SK-N-SH (cell line): ENCODE measurements around the gene NKX1-1.

Experiments
- JUND ChIP-seq: IDR thresholded peaks from 2 replicates; pipeline ENCODE4 v1.4.0; 2012
- TF ChIP-seq, protein P1 (sequence below): IDR thresholded peaks from 2 replicates; pipeline ENCODE4 v1.4.0; 2012; ENCODE audit warnings: low read depth, borderline replicate concordance
- TF ChIP-seq, protein P2 (sequence below): fragments of 200-600 bp; sonication (generic); IDR thresholded peaks from 2 replicates; pipeline ENCODE4 v1.6.1; 2017; ENCODE audit warnings: antibody characterized with exemption, mild to moderate bottlenecking, moderate library complexity

DNA sequence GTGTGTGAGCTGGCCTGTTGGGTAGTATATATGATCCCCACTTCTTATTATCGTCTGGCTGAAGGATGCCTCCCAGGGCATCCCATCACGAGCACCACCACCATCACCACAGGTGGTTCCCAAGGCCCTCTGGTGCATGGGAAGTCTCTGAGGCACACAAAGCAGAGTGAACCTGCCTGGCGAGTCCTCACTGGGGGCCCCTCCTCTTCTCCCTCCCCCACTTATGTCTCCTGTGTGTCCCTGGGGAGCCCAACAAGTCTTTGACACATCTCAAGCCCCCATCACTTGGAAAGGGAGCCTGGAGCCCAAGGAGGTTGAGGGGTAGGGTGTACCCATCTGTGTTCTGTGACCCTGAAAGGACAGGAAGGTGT is 45.5 kb upstream of the NKX1-1 start:
- TF ChIP-seq JUND, result no peak
- TF ChIP-seq, protein P1, sequence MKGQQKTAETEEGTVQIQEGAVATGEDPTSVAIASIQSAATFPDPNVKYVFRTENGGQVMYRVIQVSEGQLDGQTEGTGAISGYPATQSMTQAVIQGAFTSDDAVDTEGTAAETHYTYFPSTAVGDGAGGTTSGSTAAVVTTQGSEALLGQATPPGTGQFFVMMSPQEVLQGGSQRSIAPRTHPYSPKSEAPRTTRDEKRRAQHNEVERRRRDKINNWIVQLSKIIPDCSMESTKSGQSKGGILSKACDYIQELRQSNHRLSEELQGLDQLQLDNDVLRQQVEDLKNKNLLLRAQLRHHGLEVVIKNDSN, result no peak
- TF ChIP-seq, protein P2, sequence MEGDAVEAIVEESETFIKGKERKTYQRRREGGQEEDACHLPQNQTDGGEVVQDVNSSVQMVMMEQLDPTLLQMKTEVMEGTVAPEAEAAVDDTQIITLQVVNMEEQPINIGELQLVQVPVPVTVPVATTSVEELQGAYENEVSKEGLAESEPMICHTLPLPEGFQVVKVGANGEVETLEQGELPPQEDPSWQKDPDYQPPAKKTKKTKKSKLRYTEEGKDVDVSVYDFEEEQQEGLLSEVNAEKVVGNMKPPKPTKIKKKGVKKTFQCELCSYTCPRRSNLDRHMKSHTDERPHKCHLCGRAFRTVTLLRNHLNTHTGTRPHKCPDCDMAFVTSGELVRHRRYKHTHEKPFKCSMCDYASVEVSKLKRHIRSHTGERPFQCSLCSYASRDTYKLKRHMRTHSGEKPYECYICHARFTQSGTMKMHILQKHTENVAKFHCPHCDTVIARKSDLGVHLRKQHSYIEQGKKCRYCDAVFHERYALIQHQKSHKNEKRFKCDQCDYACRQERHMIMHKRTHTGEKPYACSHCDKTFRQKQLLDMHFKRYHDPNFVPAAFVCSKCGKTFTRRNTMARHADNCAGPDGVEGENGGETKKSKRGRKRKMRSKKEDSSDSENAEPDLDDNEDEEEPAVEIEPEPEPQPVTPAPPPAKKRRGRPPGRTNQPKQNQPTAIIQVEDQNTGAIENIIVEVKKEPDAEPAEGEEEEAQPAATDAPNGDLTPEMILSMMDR, result no peak
